NCI-H510A treated with DMSO at 0.1 percent for 48 hours (cell line): ENCODE measurements around the gene SUSD3.

Experiments used
- DNase-seq: peaks from one replicate; lab custom pipeline; 2025; lab: John Stamatoyannopoulos, UW

Gene SUSD3

GRCh38 chr9:93076101-93076791, 17.7 kb downstream of the SUSD3 start:
- no peak for DNase-seq

GRCh38 chr9:93076792-93077128, 18.3 kb downstream of the SUSD3 start:
- no peak for DNase-seq

GRCh38 chr9:93077367-93077766, 18.9 kb downstream of the SUSD3 start:
- no peak for DNase-seq

- DNase-seq = no peak
Observed at GRCh38 chr9:93077811-93078210, 19.3 kb downstream of the SUSD3 start.

GRCh38 chr9:93079371-93079770, 20.9 kb downstream of the SUSD3 start:
- DNase-seq = no peak

- DNase-seq = no peak
Observed at GRCh38 chr9:93080406-93080805, 21.9 kb downstream of the SUSD3 start.

- no peak for DNase-seq
Observed at GRCh38 chr9:93081081-93081529, 22.6 kb downstream of the SUSD3 start.

GRCh38 chr9:93081931-93082330, 23.4 kb downstream of the SUSD3 start:
- DNase-seq = no peak

GRCh38 chr9:93082841-93083411, 24.4 kb downstream of the SUSD3 start:
- DNase-seq = no peak

GRCh38 chr9:93083592-93084470, 25.3 kb downstream of the SUSD3 start:
- DNase-seq = no peak

GRCh38 chr9:93084471-93084881, 26.0 kb downstream of the SUSD3 start:
- DNase-seq = no peak

- no peak for DNase-seq
Observed at GRCh38 chr9:93085676-93086075, 27.2 kb downstream of the SUSD3 start.

GRCh38 chr9:93086447-93087224, 28.1 kb downstream of the SUSD3 start:
- no peak for DNase-seq

GRCh38 chr9:93087971-93088655, 29.6 kb downstream of the SUSD3 start:
- DNase-seq = no peak

GRCh38 chr9:93088656-93089015, 30.1 kb downstream of the SUSD3 start:
- DNase-seq = no peak

GRCh38 chr9:93089024-93089423, 30.5 kb downstream of the SUSD3 start:
- DNase-seq = no peak

- DNase-seq = no peak
Observed at GRCh38 chr9:93089481-93089991, 31.0 kb downstream of the SUSD3 start.

- DNase-seq = no peak
Observed at GRCh38 chr9:93090091-93090655, 31.7 kb downstream of the SUSD3 start.

GRCh38 chr9:93091056-93091452, 32.6 kb downstream of the SUSD3 start:
- DNase-seq = no peak

- no peak for DNase-seq
Observed at GRCh38 chr9:93091453-93092081, 33.1 kb downstream of the SUSD3 start.
